Pancreas (tissue), 10 donors: ENCODE measurements around the gene HIP1R. TPM values are rescaled to one million over a fixed set of nuclear protein-coding genes. Genes with fewer than 3 reads are reported as not detected.
A peak's percentile ranks its signal among the peaks of the same experiment; 100 is the strongest.

Experiments
- ATAC-seq, 4 donors: fragments of 200-7000 bp; cut with Tn5 transposase; one replicate each; pipeline versions ENCODE4 v1.8.0 to v1.9.1; 2020; ENCODE audit warnings: mild to moderate bottlenecking in 4 of 4, moderate library complexity in 4 of 4
- DNase-seq, 6 donors: peaks; one replicate each; pipeline ENCODE4 v3.0.0-alpha.2; 2020
- FAIRE-seq: peaks from 2 replicates; lab custom pipeline; 2012; peaks lifted over from hg19 to GRCh38; lab: Jason Lieb, UNC
- H3K27ac ChIP-seq, 4 donors: fragments of 200-600 bp; sonication (generic); 1 replicate in 3 of 4; 2 replicates in 1 of 4; pipeline versions ENCODE4 v1.5.0 to v1.8.0; 2020
- H3K27me3 ChIP-seq, 4 donors: fragments of 200-600 bp; one replicate each; pipeline ENCODE4 v1.8.0; 2021
- H3K36me3 ChIP-seq, 3 donors: fragments of 200-600 bp; sonication (generic) in 1 of 3; one replicate each; pipeline versions ENCODE4 v1.5.0 to v1.8.0; 2020 to 2021
- H3K4me1 ChIP-seq, 3 donors: fragments of 200-600 bp; one replicate each; pipeline ENCODE4 v1.8.0; 2021
- H3K4me3 ChIP-seq, 4 donors: fragments of 200-600 bp; sonication (generic) in 2 of 4; one replicate each; pipeline versions ENCODE4 v1.5.0 to v1.8.0; 2020 to 2021
- H3K9me3 ChIP-seq, 4 donors: fragments of 200-600 bp; one replicate each; pipeline ENCODE4 v1.8.0; 2021
- WGBS, 2 donors: extraction: QIAGEN DNeasy Blood & Tissue Kit; methylation state at CpG; one replicate each; pipeline ENCODE4 v1.1.7; 2013; 5-methylcytosine and 5-hydroxymethylcytosine counted together
- intact Hi-C, 3 donors: fragments of 100-400 bp; cut with DNase I; formaldehyde crosslinking; loops; one replicate each; pipeline versions ENCODE4 v1.11.1 to v1.14.2; 2022
- polyA plus RNA-seq, 2 donors: library from polyadenylated mRNA; stranded (reverse); fragments of 200-250 nt; gene quantifications; one replicate each; pipeline ENCODE4 v1.2.3, GENCODE V29; 2013
- total RNA-seq, 6 donors: library from RNA; stranded (reverse); fragmentation: NEBNext Ultra II Directional in 4 of 6; extraction: Animal tissue kit (Norgen Biotek cat#: 25700) in 4 of 6; gene quantifications; one replicate each; pipeline versions ENCODE4 v1.2.1 to v1.2.4, GENCODE V29; 2021 to 2023
- TF ChIP-seq, protein P1 (sequence below), 4 donors: fragments of 200-600 bp; sonication (generic) in 3 of 4; IDR thresholded peaks; one replicate each; pipeline versions ENCODE4 v1.5.0 to v1.8.0; 2021; ENCODE audit warnings: antibody characterized with exemption in 4 of 4
- donor health status: healthy with polysubstance abuse.
- donor health status: DM: no; HTN: no; CAD: no; lungs with moderate emphysema.
- donor health status: DM: no; HTN: no; CAD: no.
- donor health status: control.
- donor health status: control.
- donor health status: Bipolar disorder and iron deficiency.
- donor health status: DM: yes; HTN: yes; CAD: no.
- donor health status: DM: no; HTN: no; CAD: no.
- donor health status: DM: no; HTN: no; CAD: no.
- donor health status: DM: yes; HTN: yes; CAD: no.

HIP1R gene
- total and polyA plus RNA-seq, 8 donors: 41.0 to 206 (median 50.8) TPM

DNA sequence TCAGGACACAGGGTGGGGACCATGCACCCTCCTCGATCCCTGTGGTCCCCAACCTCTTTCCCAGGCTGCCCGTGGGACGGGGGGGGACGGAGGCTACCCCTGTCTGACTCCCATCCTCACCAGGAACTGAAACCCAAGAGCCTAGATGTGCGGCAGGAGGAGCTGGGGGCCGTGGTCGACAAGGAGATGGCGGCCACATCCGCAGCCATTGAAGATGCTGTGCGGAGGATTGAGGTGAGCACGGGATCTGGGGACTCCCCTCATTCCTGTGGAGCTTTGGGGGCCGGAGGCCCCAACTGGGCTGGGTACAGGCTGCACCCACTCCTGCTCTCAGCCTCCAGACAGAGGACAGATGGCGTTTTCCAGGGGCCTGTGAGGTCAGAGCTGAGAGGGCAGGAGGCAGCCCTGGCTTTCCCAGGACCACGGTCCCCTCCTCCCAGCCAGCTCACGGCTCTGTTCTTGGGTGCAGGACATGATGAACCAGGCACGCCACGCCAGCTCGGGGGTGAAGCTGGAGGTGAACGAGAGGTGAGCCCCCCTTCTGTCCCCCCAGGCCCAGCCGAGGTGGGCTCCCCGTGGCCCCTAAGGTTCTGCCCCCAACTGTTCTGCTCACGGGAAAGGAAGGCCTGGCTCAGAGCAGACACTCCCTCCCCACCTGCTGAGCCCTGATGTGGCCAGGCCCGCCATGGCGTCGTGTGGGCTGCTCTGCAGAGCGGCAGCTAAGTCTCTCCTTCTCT lies 24.2 kb downstream of the HIP1R start:
- DNase-seq (peak in 3 of 6 donors; percentile 52 to 83 (median 58)), ATAC-seq (peak in 1 of 4 donors; percentile 1), FAIRE-seq (no peak)
- peaks cover 5 to 14% (median 12%) of the 10 kb centered on the region in 3 donors for H3K4me1 ChIP-seq
- WGBS, 2 donors: 82 to 85% methylated on average over 26 of the region's 26 CpGs
- intact Hi-C loops: loop anchor here (5.0 to 10.0 kb wide), 3 partner anchors 93 to 375 kb away; partner anchors contain the start of genes MPHOSPH9 (in 1 of the 3) and MTRFR (in 1 of the 3)
- H3K27me3 ChIP-seq: no peaks in the 10 kb centered on the region
- H3K36me3 ChIP-seq: peaks cover 0 to 38% (median 7%) of the 10 kb centered on the region in 3 donors
- H3K4me3 ChIP-seq: no peak overlapping the region
- TF ChIP-seq, protein P1, sequence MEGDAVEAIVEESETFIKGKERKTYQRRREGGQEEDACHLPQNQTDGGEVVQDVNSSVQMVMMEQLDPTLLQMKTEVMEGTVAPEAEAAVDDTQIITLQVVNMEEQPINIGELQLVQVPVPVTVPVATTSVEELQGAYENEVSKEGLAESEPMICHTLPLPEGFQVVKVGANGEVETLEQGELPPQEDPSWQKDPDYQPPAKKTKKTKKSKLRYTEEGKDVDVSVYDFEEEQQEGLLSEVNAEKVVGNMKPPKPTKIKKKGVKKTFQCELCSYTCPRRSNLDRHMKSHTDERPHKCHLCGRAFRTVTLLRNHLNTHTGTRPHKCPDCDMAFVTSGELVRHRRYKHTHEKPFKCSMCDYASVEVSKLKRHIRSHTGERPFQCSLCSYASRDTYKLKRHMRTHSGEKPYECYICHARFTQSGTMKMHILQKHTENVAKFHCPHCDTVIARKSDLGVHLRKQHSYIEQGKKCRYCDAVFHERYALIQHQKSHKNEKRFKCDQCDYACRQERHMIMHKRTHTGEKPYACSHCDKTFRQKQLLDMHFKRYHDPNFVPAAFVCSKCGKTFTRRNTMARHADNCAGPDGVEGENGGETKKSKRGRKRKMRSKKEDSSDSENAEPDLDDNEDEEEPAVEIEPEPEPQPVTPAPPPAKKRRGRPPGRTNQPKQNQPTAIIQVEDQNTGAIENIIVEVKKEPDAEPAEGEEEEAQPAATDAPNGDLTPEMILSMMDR (IDR thresholded peaks at IDR 0.05): no peak
- peak overlapping the region in 1 of 4 donors; percentile 69 for H3K27ac ChIP-seq
- H3K9me3 ChIP-seq: no peaks in the 10 kb centered on the region

DNA sequence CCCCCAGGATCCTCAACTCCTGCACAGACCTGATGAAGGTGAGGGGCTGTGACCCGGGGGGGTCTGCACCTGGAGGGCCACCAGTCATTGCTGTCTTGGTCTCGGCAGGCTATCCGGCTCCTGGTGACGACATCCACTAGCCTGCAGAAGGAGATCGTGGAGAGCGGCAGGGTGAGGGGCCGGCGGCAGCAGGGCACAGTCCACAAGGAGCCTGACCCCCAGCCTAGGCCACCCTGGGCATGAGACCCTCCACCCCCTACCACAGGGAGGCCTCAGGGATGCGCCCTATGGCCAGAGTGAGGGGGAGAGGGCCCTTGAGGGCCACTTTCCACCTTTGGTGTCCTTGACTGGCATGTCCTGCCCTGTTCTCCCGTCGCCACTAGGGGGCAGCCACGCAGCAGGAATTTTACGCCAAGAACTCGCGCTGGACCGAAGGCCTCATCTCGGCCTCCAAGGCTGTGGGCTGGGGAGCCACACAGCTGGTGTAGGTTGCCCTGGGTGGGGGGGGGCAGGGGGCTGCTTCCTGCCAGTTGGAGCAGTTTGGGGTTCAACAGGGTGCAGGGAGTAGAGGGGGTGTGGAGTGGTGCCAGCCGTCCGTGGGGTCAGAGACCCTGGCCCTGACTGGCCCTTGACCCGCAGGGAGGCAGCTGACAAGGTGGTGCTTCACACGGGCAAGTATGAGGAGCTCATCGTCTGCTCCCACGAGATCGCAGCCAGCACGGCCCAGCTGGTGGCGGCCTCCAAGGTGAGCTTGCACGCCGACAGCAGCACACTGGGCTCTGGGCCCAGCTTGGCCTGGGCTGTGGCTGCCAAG lies 25.0 kb downstream of the HIP1R start:
- Histone ChIP-seq H3K4me3 (no peak overlapping the region), H3K36me3 (peaks cover 0 to 32% (median 7%) of the 10 kb centered on the region in 3 donors), H3K27ac (peak overlapping the region; percentile 31 to 69 (median 54)), H3K27me3 (no peaks in the 10 kb centered on the region), H3K4me1 (peaks cover 6 to 14% (median 14%) of the 10 kb centered on the region in 3 donors), H3K9me3 (no peaks in the 10 kb centered on the region)
- DNase-seq (peak; percentile 85 to 96 (median 92)), FAIRE-seq (no peak), ATAC-seq (peak; percentile 73 to 84 (median 80))
- WGBS, 2 donors: 20 to 25% methylated on average over 28 of the region's 28 CpGs
- intact Hi-C loops: loop anchor here in 2 of 3 donors (5.0 to 10.0 kb wide), 2 partner anchors 92 to 375 kb away; partner anchors contain the start of genes MPHOSPH9 (in 1 of the 2) and MTRFR (in 1 of the 2)
- TF ChIP-seq, protein P1 (IDR thresholded peaks at IDR 0.05): peak; percentile 86 to 93 (median 91)

DNA sequence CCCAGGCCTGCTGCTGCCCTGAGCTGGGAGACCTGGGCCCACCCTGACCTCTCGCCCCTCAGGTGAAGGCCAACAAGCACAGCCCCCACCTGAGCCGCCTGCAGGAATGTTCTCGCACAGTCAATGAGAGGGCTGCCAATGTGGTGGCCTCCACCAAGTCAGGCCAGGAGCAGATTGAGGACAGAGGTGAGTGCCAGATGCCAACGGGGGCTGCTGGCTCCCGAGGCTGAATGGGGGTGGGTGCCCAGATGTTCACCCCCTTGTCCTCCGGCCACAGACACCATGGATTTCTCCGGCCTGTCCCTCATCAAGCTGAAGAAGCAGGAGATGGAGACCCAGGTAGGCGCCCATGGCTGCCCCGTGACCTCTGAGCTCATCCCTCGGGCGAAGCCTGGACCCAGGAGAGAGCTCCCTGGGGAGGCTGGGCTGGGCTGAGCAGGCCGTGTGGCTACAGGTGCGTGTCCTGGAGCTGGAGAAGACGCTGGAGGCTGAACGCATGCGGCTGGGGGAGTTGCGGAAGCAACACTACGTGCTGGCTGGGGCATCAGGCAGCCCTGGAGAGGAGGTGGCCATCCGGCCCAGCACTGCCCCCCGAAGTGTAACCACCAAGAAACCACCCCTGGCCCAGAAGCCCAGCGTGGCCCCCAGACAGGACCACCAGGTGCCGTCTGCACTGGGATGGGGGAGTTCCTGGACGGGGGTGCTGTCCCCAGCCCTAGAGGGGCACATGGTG lies 25.8 kb downstream of the HIP1R start:
- ATAC-seq: no peak
- peak overlapping the region; percentile 31 to 69 (median 54) for H3K27ac ChIP-seq
- intact Hi-C loops: loop anchor here in 2 of 3 donors (5.0 to 10.0 kb wide), 2 partner anchors 91 to 374 kb away; partner anchors contain the start of genes MPHOSPH9 (in 1 of the 2) and MTRFR (in 1 of the 2)
- no peak for FAIRE-seq
- TF ChIP-seq, protein P1 (IDR thresholded peaks at IDR 0.05): no peak
- no peaks in the 10 kb centered on the region for H3K9me3 ChIP-seq
- peaks cover 0 to 24% (median 6%) of the 10 kb centered on the region in 3 donors for H3K36me3 ChIP-seq
- peak in 3 of 6 donors; percentile 57 to 84 (median 59) for DNase-seq
- no peak overlapping the region for H3K4me3 ChIP-seq
- 69 to 71% methylated on average over 23 of the region's 23 CpGs for WGBS, 2 donors
- peaks cover 13 to 22% (median 18%) of the 10 kb centered on the region in 3 donors for H3K4me1 ChIP-seq
- H3K27me3 ChIP-seq: no peaks in the 10 kb centered on the region

DNA sequence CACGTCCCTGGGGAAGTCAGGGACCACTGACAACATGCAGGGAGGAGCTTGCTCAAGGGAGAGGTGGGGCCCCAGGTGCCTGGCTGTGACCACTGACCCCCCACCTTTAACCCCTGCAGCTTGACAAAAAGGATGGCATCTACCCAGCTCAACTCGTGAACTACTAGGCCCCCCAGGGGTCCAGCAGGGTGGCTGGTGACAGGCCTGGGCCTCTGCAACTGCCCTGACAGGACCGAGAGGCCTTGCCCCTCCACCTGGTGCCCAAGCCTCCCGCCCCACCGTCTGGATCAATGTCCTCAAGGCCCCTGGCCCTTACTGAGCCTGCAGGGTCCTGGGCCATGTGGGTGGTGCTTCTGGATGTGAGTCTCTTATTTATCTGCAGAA lies 26.3 kb downstream of the HIP1R start:
- Histone ChIP-seq H3K9me3 (no peaks in the 10 kb centered on the region), H3K4me1 (peaks cover 16 to 27% (median 23%) of the 10 kb centered on the region in 3 donors), H3K36me3 (peaks cover 0 to 21% (median under 1%) of the 10 kb centered on the region in 3 donors), H3K4me3 (no peak overlapping the region), H3K27me3 (no peaks in the 10 kb centered on the region), H3K27ac (peak overlapping the region in 2 of 4 donors; percentile 42 to 44)
- peak in 2 of 6 donors; percentile 53 to 54 for DNase-seq
- FAIRE-seq: no peak
- TF ChIP-seq, protein P1 (IDR thresholded peaks at IDR 0.05): no peak
- WGBS, 2 donors: 63 to 77% methylated on average over 5 of the region's 5 CpGs
- ATAC-seq: no peak
- intact Hi-C loops: loop anchor here in 2 of 3 donors (5.0 to 10.0 kb wide), 2 partner anchors 91 to 373 kb away; partner anchors contain the start of genes MPHOSPH9 (in 1 of the 2) and MTRFR (in 1 of the 2)
